Mesenchymal stem cell (in vitro differentiated cells and primary cell): Measurements from ENCODE around the gene PDK2.

Experiments used
- DNase-seq: peaks from one replicate; pipeline ENCODE4 v3.0.0-alpha.2; 2013
- H2AFZ ChIP-seq: one replicate; pipeline ENCODE4 v1.6.1; 2013; ENCODE audit warnings: low read depth, mild to moderate bottlenecking, control low read depth, inconsistent platforms, low read length, moderate library complexity
- H2AK5ac ChIP-seq: 2 replicates; pipeline ENCODE4 v1.6.1; 2013; ENCODE audit warnings: low read length, moderate library complexity, mild to moderate bottlenecking, inconsistent platforms; ENCODE audit not compliant: severe bottlenecking
- H2BK120ac ChIP-seq: one replicate; pipeline ENCODE4 v1.6.1; 2013; ENCODE audit warnings: low read depth, mild to moderate bottlenecking, inconsistent platforms, low read length, moderate library complexity
- H2BK12ac ChIP-seq, 2 experiments: one replicate each; pipeline ENCODE4 v1.6.1; 2013; ENCODE audit warnings: inconsistent platforms in 2 of 2, low read length in 2 of 2, mild to moderate bottlenecking in 2 of 2, moderate library complexity in 2 of 2, control low read depth in 1 of 2
- H2BK15ac ChIP-seq: one replicate; pipeline ENCODE4 v1.6.1; 2013; ENCODE audit warnings: mild to moderate bottlenecking, low read depth, inconsistent platforms; ENCODE audit not compliant: poor library complexity, severe bottlenecking
- H2BK5ac ChIP-seq: 2 replicates; pipeline ENCODE4 v1.6.1; 2013; ENCODE audit warnings: low read depth, mild to moderate bottlenecking, low read length, control low read depth, inconsistent platforms; ENCODE audit not compliant: poor library complexity, severe bottlenecking
- H3K14ac ChIP-seq, 2 experiments: one replicate each; pipeline ENCODE4 v1.6.1; 2013; ENCODE audit warnings: inconsistent platforms in 2 of 2, low read length in 2 of 2, control low read depth in 1 of 2, mild to moderate bottlenecking in 1 of 2, moderate library complexity in 1 of 2
- H3K18ac ChIP-seq, 2 experiments: one replicate each; pipeline ENCODE4 v1.6.1; 2013; ENCODE audit warnings: inconsistent platforms in 2 of 2, low read length in 2 of 2, control low read depth in 1 of 2, low read depth in 1 of 2, mild to moderate bottlenecking in 1 of 2
- H3K23ac ChIP-seq, 2 experiments: one replicate each; pipeline ENCODE4 v1.6.1; 2013; ENCODE audit warnings: inconsistent platforms in 2 of 2, low read length in 2 of 2, mild to moderate bottlenecking in 2 of 2, moderate library complexity in 2 of 2, control low read depth in 1 of 2
- H3K27ac ChIP-seq: 2 replicates; pipeline ENCODE4 v1.5.1; 2013; ENCODE audit warnings: mild to moderate bottlenecking, moderate library complexity, low read length, control low read depth, inconsistent platforms; ENCODE audit not compliant: poor library complexity, severe bottlenecking
- H3K27me3 ChIP-seq, 2 experiments: 2 replicates each; pipeline versions ENCODE4 v1.6.1 to v1.7.0; 2013; ENCODE audit warnings: low read length in 2 of 2, mild to moderate bottlenecking in 2 of 2, moderate library complexity in 2 of 2, control low read depth in 1 of 2, inconsistent platforms in 1 of 2; ENCODE audit not compliant: control insufficient read depth in 1 of 2, insufficient read depth in 1 of 2
- H3K36me3 ChIP-seq, 2 experiments: 2 replicates each; pipeline versions ENCODE4 v1.6.1 to v1.7.0; 2013; ENCODE audit warnings: low read length in 2 of 2, control low read depth in 1 of 2, inconsistent platforms in 1 of 2, low read depth in 1 of 2, mild to moderate bottlenecking in 1 of 2; ENCODE audit not compliant: insufficient read depth in 2 of 2, control insufficient read depth in 1 of 2
- H3K4ac ChIP-seq, 2 experiments: one replicate each; pipeline ENCODE4 v1.6.1; 2013; ENCODE audit warnings: inconsistent platforms in 2 of 2, low read length in 2 of 2, mild to moderate bottlenecking in 2 of 2, moderate library complexity in 2 of 2, control low read depth in 1 of 2, low read depth in 1 of 2
- H3K4me1 ChIP-seq: 2 replicates; pipeline ENCODE4 v1.6.1; 2013; ENCODE audit warnings: low read depth, low read length, control low read depth; ENCODE audit not compliant: control insufficient read depth, insufficient read depth
- H3K4me2 ChIP-seq: 2 replicates; pipeline ENCODE4 v1.6.1; 2013; ENCODE audit warnings: low read length, mild to moderate bottlenecking, inconsistent platforms; ENCODE audit not compliant: poor library complexity, severe bottlenecking
- H3K4me3 ChIP-seq, 2 experiments: 2 replicates each; pipeline versions ENCODE4 v1.5.1 to v1.7.0; 2013; ENCODE audit warnings: low read length in 2 of 2, mild to moderate bottlenecking in 2 of 2, control low read depth in 1 of 2, low read depth in 1 of 2; ENCODE audit not compliant: insufficient read depth in 1 of 2
- H3K79me1 ChIP-seq: replicated peaks from 2 replicates; pipeline ENCODE4 v1.6.1; 2013; ENCODE audit warnings: mild to moderate bottlenecking, control low read depth, low read length, inconsistent platforms; ENCODE audit not compliant: poor library complexity, severe bottlenecking
- H3K9ac ChIP-seq: 2 replicates; pipeline ENCODE4 v1.7.0; 2013; ENCODE audit warnings: mild to moderate bottlenecking, low read length, moderate library complexity
- H3K9me3 ChIP-seq: 2 replicates; pipeline ENCODE4 v1.7.0; 2013; ENCODE audit warnings: mild to moderate bottlenecking, low read length; ENCODE audit not compliant: control insufficient read depth
- H4K8ac ChIP-seq: one replicate; pipeline ENCODE4 v1.6.1; 2013; ENCODE audit warnings: inconsistent platforms, mild to moderate bottlenecking, low read length, moderate library complexity
- H4K91ac ChIP-seq: one replicate; pipeline ENCODE4 v1.6.1; 2013; ENCODE audit warnings: mild to moderate bottlenecking, low read length, inconsistent platforms
- WGBS: methylation state at CpG from one replicate; pipeline ENCODE4 v1.1.7; 2013; ENCODE audit warnings: mixed read lengths; 5-methylcytosine and 5-hydroxymethylcytosine counted together

Gene PDK2

GRCh38 chr17:50079334-50080095 lies 15.6 kb upstream of the PDK2 start:
- no peak overlapping the region for H4K8ac ChIP-seq
- no peak for DNase-seq
- H2BK120ac ChIP-seq, result no peak overlapping the region
- H3K23ac ChIP-seq, result no peak overlapping the region
- no peak overlapping the region for H2BK12ac ChIP-seq
- H3K27me3 ChIP-seq, result no peaks in the 10 kb centered on the region
- peaks cover 21% of the 10 kb centered on the region for H3K79me1 ChIP-seq
- H3K4me2 ChIP-seq, result no peak overlapping the region
- H2BK5ac ChIP-seq, result no peak overlapping the region
- H3K14ac ChIP-seq, result no peak overlapping the region
- no peak overlapping the region for H3K18ac ChIP-seq
- H4K91ac ChIP-seq, result no peak overlapping the region
- H2BK15ac ChIP-seq, result no peak overlapping the region
- no peak overlapping the region for H3K9ac ChIP-seq
- no peak overlapping the region for H2AK5ac ChIP-seq
- H3K4me1 ChIP-seq, result peaks cover 10% of the 10 kb centered on the region
- 87% methylated on average over 12 of the region's 12 CpGs for WGBS
- no peaks in the 10 kb centered on the region for H3K9me3 ChIP-seq
- H3K4ac ChIP-seq, result no peak overlapping the region
- H3K36me3 ChIP-seq, result peaks cover 80 to 89% of the 10 kb centered on the region in 2 experiments
- H2AFZ ChIP-seq, result no peak overlapping the region
- no peak overlapping the region for H3K4me3 ChIP-seq
- H3K27ac ChIP-seq, result peak overlapping the region; percentile 17

- Histone ChIP-seq H2BK12ac (no peak overlapping the region), H2BK120ac (no peak overlapping the region), H3K4me2 (no peak overlapping the region), H3K4ac (no peak overlapping the region), H3K79me1 (peaks cover 21% of the 10 kb centered on the region), H3K27ac (no peak overlapping the region), H2AK5ac (no peak overlapping the region), H2BK15ac (peak overlapping the region; percentile 13), H2AFZ (no peak overlapping the region), H2BK5ac (no peak overlapping the region), H3K14ac (no peak overlapping the region), H3K23ac (no peak overlapping the region), H3K36me3 (peaks cover 81 to 86% of the 10 kb centered on the region in 2 experiments), H4K91ac (peak overlapping the region; percentile 35), H3K4me3 (no peak overlapping the region), H3K18ac (no peak overlapping the region), H3K9me3 (no peaks in the 10 kb centered on the region), H4K8ac (peak overlapping the region; percentile 22), H3K4me1 (peaks cover 9% of the 10 kb centered on the region), H3K9ac (no peak overlapping the region), H3K27me3 (no peaks in the 10 kb centered on the region)
- 99% methylated on average over 11 of the region's 11 CpGs for WGBS
- DNase-seq, result no peak
Measured at GRCh38 chr17:50080096-50080480, 15.1 kb upstream of the PDK2 start.

- Histone ChIP-seq H4K91ac (no peak overlapping the region), H3K4ac (no peak overlapping the region), H3K18ac (no peak overlapping the region), H3K23ac (no peak overlapping the region), H2BK5ac (no peak overlapping the region), H3K27ac (no peak overlapping the region), H2BK120ac (no peak overlapping the region), H2BK15ac (no peak overlapping the region), H3K4me1 (peaks cover 5% of the 10 kb centered on the region), H3K4me3 (no peak overlapping the region), H2AFZ (no peak overlapping the region), H2BK12ac (no peak overlapping the region), H3K79me1 (peaks cover 21% of the 10 kb centered on the region), H3K9ac (no peak overlapping the region), H3K4me2 (no peak overlapping the region), H3K36me3 (peaks cover 77 to 79% of the 10 kb centered on the region in 2 experiments), H4K8ac (no peak overlapping the region), H3K27me3 (no peaks in the 10 kb centered on the region), H3K14ac (no peak overlapping the region), H3K9me3 (no peaks in the 10 kb centered on the region), H2AK5ac (no peak overlapping the region)
- WGBS, result 96% methylated on average over 7 of the region's 7 CpGs
- no peak for DNase-seq
Measured at GRCh38 chr17:50080827-50081226, 14.3 kb upstream of the PDK2 start.

- WGBS, result 90% methylated on average over 4 of the region's 5 CpGs
- H2BK5ac ChIP-seq, result no peak overlapping the region
Measured at GRCh38 chr17:50081757-50082156, 13.4 kb upstream of the PDK2 start.

More at GRCh38 chr17:50081757-50082156, 13.4 kb upstream of the PDK2 start:
- Histone ChIP-seq H2AFZ (no peak overlapping the region), H3K4ac (no peak overlapping the region), H3K4me2 (no peak overlapping the region), H4K8ac (no peak overlapping the region), H3K9ac (no peak overlapping the region), H2BK12ac (no peak overlapping the region), H3K18ac (no peak overlapping the region), H2AK5ac (no peak overlapping the region), H3K9me3 (no peaks in the 10 kb centered on the region), H3K36me3 (peaks cover 71 to 72% of the 10 kb centered on the region in 2 experiments), H3K4me1 (peaks cover 5% of the 10 kb centered on the region), H3K79me1 (peaks cover 19% of the 10 kb centered on the region), H3K23ac (no peak overlapping the region), H4K91ac (no peak overlapping the region), H2BK15ac (no peak overlapping the region), H3K4me3 (no peak overlapping the region), H3K27me3 (no peaks in the 10 kb centered on the region), H3K27ac (no peak overlapping the region), H3K14ac (no peak overlapping the region), H2BK120ac (no peak overlapping the region)
- DNase-seq, result no peak
